Activated T-cell treated with anti-CD3 and anti-CD28 coated beads, Interleukin-2, amount 50 U/mL, for 4 hours (primary cell): ENCODE results near the gene FGB. TPM values are rescaled to one million over a fixed set of nuclear protein-coding genes. Genes with fewer than 3 reads are reported as not detected.
"Not testable (repeated sequence)": the region's sequence is repeated elsewhere in the genome, so short reads cannot be mapped to it uniquely, and the experiment has no call there.

Experiments
- ATAC-seq, 2 donors: fragments of 200-7000 bp; cut with Tn5 transposase; one replicate each; pipeline ENCODE4 v1.10.0; 2021
- DNase-seq: peaks from one replicate; pipeline ENCODE4 v3.0.0-alpha.2; 2020
- H3K27me3 Mint-ChIP-seq: one replicate; pipeline ENCODE4 v1.8.0; 2021; ENCODE audit warnings: low read depth, mixed read lengths
- H3K36me3 Mint-ChIP-seq: one replicate; pipeline ENCODE4 v1.8.0; 2022; ENCODE audit warnings: mixed read lengths; ENCODE audit not compliant: insufficient read depth
- H3K4me1 Mint-ChIP-seq: one replicate; pipeline ENCODE4 v1.8.0; 2021; ENCODE audit warnings: low read depth, mixed read lengths
- H3K4me3 Mint-ChIP-seq: one replicate; pipeline ENCODE4 v1.8.0; 2021; ENCODE audit warnings: mild to moderate bottlenecking, moderate library complexity, mixed read lengths
- H3K9me3 Mint-ChIP-seq: one replicate; pipeline ENCODE4 v1.8.0; 2021; ENCODE audit warnings: mixed read lengths
- total RNA-seq, 3 donors: library from RNA; stranded (reverse); gene quantifications; one replicate each; pipeline ENCODE4 v1.2.1, GENCODE V29; 2021

The FGB gene
- total RNA-seq, 3 donors from 2014 or later, result 1.6 to 1.9 (median 1.7) TPM

DNA sequence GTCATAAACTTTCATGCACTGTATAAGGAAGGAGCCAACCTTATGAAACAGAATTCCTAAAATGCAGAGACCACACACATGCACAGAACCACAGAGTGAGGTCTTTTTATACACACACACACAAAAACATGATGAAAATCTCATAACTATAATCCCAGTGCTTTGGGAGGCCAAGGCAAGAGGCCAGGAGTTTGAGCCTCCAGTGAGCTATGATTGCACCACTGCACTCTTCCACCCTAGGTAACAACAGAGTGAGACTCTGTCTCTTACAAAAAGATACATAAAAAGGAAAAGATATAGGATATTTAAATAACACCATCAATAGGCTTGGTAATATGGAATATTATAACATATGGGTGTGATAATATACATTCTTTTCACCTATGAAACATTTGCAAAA is 17.1 kb downstream of the FGB start:
- DNase-seq (no peak), ATAC-seq (no peak)
- Mint-ChIP-seq H3K9me3 (no peaks in the 10 kb centered on the region), H3K27me3 (peaks cover 16% of the 10 kb centered on the region), H3K4me3 (no peak overlapping the region), H3K36me3 (no peaks in the 10 kb centered on the region), H3K4me1 (no peaks in the 10 kb centered on the region)

DNA sequence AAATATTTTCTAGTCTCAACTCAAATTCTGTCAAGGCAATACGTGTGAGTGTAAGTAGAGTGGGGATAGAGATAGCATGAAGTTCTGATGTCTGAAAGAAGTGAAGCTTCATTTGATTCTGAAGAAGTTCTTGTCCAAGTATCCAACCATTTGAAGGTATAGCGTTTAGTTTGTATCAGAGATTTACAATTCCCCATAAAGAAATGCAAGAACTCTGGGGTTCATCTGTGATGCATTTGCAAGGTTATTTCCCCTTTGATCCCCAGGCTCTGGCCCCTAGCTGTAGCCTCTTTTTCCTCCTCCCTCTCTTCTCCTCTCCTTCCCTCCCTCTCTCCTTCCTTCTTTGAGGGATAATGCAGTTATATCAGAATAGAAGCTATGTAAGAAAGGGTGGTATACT is 19.9 kb downstream of the FGB start:
- no peak overlapping the region for H3K4me3 Mint-ChIP-seq
- no peaks in the 10 kb centered on the region for H3K4me1 Mint-ChIP-seq
- H3K36me3 Mint-ChIP-seq, result no peaks in the 10 kb centered on the region

DNA sequence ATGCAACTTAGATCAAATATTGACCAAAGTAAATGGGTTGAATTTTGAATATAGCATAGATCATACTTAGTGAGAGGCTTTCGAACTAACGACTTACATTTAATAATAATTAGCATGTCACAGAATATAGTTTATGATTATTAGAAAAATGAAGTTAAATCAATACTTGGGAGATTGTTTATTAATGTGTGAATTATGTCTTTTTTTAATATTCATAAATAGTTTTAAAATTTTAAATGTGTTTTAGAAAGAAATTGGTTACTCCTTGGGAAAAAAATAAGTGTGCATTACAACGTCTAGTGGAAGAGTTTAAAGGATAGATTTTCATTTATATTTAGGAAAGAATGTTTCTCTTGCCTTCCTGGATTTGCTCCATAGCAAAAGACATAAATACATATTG is 20.4 kb downstream of the FGB start:
- Mint-ChIP-seq H3K36me3 (no peaks in the 10 kb centered on the region), H3K9me3 (no peaks in the 10 kb centered on the region), H3K4me1 (no peaks in the 10 kb centered on the region), H3K4me3 (no peak overlapping the region), H3K27me3 (peaks cover 6% of the 10 kb centered on the region)
- ATAC-seq (no peak), DNase-seq (no peak)

More for the DNA sequence above, 19.9 kb downstream of the FGB start:
- Mint-ChIP-seq H3K9me3 (no peaks in the 10 kb centered on the region), H3K27me3 (peaks cover 8% of the 10 kb centered on the region)
- DNase-seq (no peak), ATAC-seq (no peak)

DNA sequence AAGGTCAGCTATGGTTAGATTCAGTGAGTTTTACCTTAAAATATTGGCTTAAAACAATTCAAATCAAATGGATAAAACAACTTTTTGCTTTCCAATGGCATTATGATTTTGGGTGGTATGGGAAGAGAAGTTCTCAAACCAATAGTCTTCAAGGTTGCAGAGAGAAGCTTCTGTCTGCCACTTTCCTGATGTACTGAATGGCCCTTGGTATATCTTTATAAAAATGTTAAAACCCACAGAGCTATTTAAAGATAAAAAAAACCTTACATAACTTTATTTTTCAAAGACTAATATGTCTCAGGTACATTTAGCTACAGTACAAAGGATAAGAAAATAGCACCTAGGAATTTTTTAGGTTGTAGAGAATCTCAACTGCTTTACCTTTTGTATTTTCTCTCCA is 20.9 kb downstream of the FGB start:
- DNase-seq (no peak), ATAC-seq (no peak)
- no peaks in the 10 kb centered on the region for H3K4me1 Mint-ChIP-seq
- H3K27me3 Mint-ChIP-seq, result peaks cover 5% of the 10 kb centered on the region
- no peaks in the 10 kb centered on the region for H3K36me3 Mint-ChIP-seq
- H3K9me3 Mint-ChIP-seq, result no peaks in the 10 kb centered on the region
- H3K4me3 Mint-ChIP-seq, result no peak overlapping the region

DNA sequence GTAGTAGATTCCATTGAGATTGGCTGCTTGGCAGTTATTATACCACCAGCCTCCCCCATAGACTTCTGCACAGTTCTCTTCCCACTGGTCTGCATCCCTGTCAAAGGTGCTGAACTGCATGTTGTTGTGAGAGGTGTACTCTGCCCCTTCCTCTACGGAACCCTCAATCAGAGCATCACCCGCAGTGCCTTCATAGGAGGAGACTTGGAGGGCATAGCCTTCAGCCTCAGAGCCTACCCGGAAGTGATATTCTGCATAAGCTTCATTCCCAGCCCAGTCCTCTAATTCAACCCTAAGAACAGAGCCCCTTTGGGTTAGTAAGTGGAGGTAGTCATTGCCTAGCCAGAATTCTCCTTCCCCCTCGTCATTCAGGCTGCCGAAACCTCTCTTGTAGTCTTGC is 21.4 kb downstream of the FGB start:
- no peaks in the 10 kb centered on the region for H3K4me1 Mint-ChIP-seq
- peaks cover under 1% of the 10 kb centered on the region for H3K27me3 Mint-ChIP-seq
- no peak for DNase-seq
- no peak for ATAC-seq
- H3K36me3 Mint-ChIP-seq, result no peaks in the 10 kb centered on the region
- H3K9me3 Mint-ChIP-seq, result no peaks in the 10 kb centered on the region
- H3K4me3 Mint-ChIP-seq, result no peak overlapping the region

DNA sequence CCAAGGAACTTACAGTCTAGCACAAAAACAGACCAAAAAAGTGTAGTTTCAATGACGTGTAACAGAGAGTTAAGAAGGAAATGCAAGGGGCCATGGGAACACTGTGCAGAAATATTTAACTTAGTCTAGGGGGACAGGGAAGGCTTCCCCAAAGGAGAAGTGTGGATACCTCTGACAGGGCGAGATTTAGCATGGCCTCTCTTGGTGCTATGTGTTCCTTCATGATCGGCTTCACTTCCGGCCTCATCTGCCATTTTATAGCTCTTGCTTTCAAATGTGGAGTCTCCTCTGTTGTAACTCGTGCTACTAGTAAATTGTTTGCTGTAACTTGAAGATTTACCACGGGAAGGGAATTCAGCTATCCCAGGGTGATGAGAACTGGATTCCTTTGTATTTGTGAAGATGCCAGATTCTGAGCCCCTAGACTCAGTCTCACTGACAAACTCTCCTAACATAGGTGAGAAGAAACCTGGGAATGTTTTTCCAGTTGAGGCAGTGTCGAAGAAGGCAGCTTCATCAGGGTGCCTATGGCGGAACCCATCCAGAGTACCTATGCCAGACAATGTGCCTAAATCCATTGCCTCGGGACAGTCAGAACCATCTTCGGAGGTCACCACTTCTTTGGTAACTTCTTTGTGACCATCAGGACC is 22.7 kb downstream of the FGB start:
- ATAC-seq (no peak), DNase-seq (no peak)
- H3K36me3 Mint-ChIP-seq, result no peaks in the 10 kb centered on the region
- no peaks in the 10 kb centered on the region for H3K4me1 Mint-ChIP-seq
- H3K4me3 Mint-ChIP-seq, result no peak overlapping the region
- H3K27me3 Mint-ChIP-seq, result peaks cover 8% of the 10 kb centered on the region
- H3K9me3 Mint-ChIP-seq, result no peaks in the 10 kb centered on the region

DNA sequence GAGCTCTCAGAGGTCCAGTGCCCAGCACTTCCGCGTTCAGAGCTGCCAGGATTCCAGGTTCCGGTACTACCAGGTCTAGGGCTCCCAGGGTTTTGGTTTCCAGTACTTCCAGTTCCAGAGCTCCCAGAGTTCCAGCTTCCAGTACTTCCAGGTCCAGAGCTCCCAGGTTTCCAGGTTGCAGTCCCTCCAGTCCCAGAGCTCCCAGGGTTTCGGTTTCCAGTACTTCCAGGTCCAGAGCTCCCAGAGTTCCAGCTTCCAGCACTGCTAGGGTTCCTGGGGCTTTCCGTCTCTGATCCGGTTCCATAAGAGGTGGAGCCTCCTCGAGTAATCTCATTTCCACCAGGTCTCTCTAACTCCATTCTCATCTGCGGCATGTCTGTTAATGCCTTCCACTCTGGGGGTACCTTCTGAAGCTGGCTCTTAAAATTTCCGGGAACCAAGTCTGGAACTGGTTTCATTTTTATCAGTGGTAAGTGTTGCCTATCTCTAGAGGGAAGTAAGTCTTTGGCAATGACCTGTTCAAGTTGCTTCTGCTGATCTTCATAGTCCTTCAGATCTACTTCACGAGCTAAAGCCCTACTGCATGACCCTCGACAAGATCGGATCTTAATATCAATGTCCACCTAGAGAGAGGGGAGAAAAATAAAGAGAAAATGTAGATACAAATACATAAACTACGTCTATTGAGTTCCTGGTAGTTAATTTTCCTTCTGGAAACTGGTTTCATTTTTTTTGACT is 23.7 kb downstream of the FGB start:
- Mint-ChIP-seq H3K27me3 (peaks cover 8% of the 10 kb centered on the region), H3K9me3 (no peaks in the 10 kb centered on the region), H3K36me3 (no peaks in the 10 kb centered on the region), H3K4me3 (no peak overlapping the region), H3K4me1 (no peaks in the 10 kb centered on the region)
- DNase-seq (no peak), ATAC-seq (no peak)

DNA sequence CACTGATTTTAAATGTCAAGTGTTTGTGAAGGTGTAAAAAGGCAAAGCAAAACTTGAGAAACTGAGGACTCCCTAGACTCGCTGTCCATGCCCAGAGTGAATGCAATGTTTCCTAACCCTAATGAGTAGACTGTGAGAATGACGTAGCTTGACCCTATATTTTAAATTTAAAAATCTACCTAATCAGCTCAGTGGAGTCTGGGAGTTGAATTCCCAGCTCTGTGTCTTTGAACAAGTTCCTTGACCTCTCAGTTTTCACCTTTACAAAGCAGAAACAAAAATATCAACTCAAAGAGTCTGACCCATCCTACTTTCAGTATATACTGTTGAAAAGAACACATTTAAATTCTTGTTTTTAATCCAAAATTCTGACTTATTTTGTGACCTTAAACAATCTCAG is 25.4 kb downstream of the FGB start:
- H3K36me3 Mint-ChIP-seq, result no peaks in the 10 kb centered on the region
- H3K4me1 Mint-ChIP-seq, result no peaks in the 10 kb centered on the region
- peaks cover 11% of the 10 kb centered on the region for H3K27me3 Mint-ChIP-seq
- ATAC-seq, result no peak
- DNase-seq, result no peak
- H3K9me3 Mint-ChIP-seq, result no peaks in the 10 kb centered on the region
- H3K4me3 Mint-ChIP-seq, result no peak overlapping the region

DNA sequence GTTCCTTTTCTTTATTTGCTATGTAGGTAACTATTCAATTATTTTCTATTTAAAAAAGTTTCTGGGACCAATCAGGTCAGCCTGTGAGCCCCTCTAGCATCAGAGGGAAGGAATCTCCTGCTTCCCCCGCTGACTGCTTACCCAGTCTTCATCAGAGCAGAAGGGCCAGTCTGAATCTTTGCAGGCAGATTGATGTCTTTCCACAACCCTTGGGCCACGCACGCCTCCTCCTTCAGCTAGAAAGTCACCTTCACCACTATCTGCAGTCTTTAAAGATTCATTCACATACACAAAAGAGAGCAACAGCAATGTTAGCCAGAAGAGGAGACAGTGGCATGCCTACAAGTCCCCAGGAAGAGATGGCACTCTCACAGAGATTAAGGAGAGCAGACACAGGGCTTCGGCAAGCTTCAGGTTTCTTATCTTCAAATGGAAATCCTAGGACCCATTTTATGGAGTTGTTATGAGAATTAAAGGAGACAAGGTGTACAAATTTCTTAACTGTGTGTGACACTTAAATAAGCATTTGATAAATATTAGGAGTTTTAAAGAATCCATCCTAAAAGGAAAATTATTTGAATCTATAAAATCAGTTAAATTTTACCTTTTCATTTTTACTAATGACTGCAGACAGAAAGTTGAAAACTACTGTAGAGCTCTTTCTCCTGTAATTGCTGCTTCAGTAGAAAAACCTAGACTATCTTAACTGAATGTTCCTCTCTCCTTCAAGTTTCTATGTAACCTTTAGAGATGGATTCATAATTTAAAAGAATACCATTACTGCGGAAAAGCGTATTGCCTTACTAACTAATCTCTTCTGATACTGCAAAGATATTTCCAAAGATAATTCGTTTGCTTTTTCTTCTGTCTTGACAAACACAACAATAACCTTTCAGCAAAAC is 26.7 kb downstream of the FGB start:
- no peaks in the 10 kb centered on the region for H3K4me1 Mint-ChIP-seq
- DNase-seq (no peak), ATAC-seq (no peak)
- peaks cover 11% of the 10 kb centered on the region for H3K27me3 Mint-ChIP-seq
- H3K9me3 Mint-ChIP-seq, result no peaks in the 10 kb centered on the region
- H3K4me3 Mint-ChIP-seq, result no peak overlapping the region
- H3K36me3 Mint-ChIP-seq, result no peaks in the 10 kb centered on the region

DNA sequence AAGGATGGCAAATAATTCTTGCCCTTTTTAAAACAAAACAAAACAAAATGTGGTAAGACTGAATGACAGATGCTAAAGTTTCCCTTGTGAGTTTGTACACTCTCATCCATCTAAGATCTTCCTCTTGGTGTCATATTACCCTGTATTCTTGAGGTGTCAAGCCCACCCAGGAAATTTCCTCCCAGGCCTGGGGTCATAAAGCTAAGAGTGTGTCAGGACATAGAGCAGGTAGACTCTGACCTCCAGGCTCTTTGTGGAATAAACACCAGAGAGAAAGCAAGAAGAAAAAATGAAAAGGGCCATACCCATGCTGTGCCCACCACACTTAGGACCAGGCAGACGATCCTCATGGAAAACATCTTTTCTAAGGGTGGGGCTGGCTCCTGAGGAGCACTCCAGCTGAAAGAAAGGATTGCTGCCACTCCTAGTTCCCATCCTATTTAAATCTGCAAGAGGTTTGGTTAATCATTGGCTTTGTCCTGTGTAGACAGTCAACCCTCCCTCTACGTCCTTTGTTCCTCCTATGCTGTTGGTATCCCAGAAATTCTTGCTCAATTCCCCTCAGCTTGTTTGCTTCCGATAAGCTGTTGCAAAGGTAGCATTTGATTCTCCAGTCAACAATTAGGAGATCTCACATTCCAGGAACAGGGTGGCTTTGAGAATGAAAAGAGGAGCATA is 27.7 kb downstream of the FGB start, which contains the start of gene FGA:
Gene FGA, minus strand, starts transcription at position 414 of the 678 bp plus-strand sequence. Its CDS starts 55 bp downstream, at position 359.
- Mint-ChIP-seq H3K27me3 (peaks cover 11% of the 10 kb centered on the region), H3K4me1 (no peaks in the 10 kb centered on the region), H3K9me3 (no peaks in the 10 kb centered on the region), H3K36me3 (no peaks in the 10 kb centered on the region), H3K4me3 (no peak within 1 kb of the TSS)
- DNase-seq, result no peak
- no peak for ATAC-seq

DNA sequence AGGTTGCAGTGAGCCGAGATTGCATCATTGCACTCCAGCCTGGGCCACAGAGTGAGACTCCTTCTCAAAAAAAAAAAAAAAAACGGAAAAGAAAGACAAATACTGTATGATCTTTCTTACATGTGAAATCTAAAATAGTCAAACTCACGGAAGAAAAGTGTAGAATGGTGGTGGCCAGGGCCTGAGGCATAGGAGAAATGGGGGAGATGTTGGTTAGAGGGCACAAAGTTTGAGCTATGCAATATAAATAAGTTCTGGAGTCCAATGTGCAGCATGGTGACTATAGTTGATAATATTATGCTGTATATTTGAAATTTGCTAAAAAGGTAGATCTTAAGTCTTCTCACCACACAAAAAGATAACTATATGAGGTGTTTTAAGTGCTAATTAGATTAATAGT is 29.1 kb downstream of the FGB start:
- H3K4me1 Mint-ChIP-seq, result no peaks in the 10 kb centered on the region
- no peak overlapping the region for H3K4me3 Mint-ChIP-seq
- no peaks in the 10 kb centered on the region for H3K36me3 Mint-ChIP-seq
- H3K27me3 Mint-ChIP-seq, result peaks cover 12% of the 10 kb centered on the region
- no peak for DNase-seq
- H3K9me3 Mint-ChIP-seq, result no peaks in the 10 kb centered on the region
- no peak for ATAC-seq

DNA sequence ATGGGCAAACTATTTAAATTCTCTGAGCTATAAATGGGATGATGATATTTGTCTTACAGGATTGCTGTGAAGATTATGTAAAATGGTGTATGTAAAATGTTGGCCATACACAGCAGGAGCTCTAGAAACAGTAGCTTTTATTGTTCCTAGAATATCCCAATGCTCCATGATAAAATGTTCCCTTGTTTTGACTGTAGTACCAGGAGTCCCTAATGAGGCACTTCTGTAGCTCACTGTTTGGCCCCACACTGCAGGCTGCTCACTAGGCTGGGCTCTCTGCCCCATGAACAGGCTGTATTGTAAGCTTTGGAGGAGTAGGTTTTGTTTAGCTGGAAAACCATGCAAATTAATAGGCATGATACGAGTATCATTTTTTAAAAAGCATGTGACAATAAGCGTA is 31.1 kb downstream of the FGB start:
- Mint-ChIP-seq H3K4me1 (no peaks in the 10 kb centered on the region), H3K36me3 (no peaks in the 10 kb centered on the region), H3K4me3 (no peak overlapping the region), H3K9me3 (no peaks in the 10 kb centered on the region), H3K27me3 (peaks cover 18% of the 10 kb centered on the region)
- no peak for ATAC-seq
- no peak for DNase-seq

DNA sequence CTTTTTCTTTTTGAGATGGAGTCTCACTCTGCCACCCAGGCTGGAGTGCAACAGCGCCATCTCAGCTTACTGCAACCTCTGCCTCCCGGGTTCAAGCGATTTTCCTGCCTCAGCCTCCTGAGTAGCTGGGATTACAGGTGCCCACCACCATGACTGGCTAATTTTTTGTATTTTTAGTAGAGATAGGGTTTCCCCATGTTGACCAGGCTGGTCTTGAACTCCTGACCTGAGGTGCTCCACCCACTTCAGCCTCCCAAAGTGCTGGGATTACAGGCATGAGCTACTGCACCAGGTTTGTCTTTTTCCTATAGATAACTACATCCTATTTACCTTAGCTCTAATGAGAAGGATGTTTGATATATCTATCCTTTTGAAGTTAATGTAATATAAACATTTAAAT is 31.5 kb downstream of the FGB start:
- H3K9me3 Mint-ChIP-seq, ATAC-seq: not testable (repeated sequence)

DNA sequence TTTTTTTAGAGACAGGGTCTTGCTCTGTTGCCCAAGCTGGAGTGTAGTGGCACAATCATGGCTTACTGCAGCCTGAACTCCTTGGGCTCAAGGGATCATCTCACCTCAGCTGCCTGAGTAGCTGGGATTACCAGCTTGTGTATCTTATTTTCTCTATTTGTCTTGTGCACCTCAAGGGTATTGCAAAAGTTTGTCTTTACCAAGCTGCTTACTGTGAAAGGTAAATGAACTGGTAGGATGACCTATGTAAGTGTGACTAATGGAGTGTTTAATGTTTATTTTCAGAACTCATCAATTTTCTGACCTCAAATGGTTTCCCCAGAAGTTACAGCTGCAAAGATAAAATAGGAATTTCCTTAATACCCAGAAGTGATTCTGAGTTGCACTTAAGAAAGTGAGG is 33.0 kb downstream of the FGB start:
- Mint-ChIP-seq H3K27me3 (peaks cover 12% of the 10 kb centered on the region), H3K36me3 (no peaks in the 10 kb centered on the region), H3K9me3 (no peaks in the 10 kb centered on the region), H3K4me1 (no peaks in the 10 kb centered on the region), H3K4me3 (no peak overlapping the region)
- ATAC-seq (no peak), DNase-seq (no peak)

More for the DNA sequence above, 31.5 kb downstream of the FGB start:
- not testable (repeated sequence) for H3K4me1 Mint-ChIP-seq, H3K4me3 Mint-ChIP-seq, H3K36me3 Mint-ChIP-seq, DNase-seq
- H3K27me3 Mint-ChIP-seq, result peaks cover 17% of the 10 kb centered on the region
